Adrenal gland (tissue), 12 donors: Measurements from ENCODE around the gene GTF2F2. TPM values are rescaled to one million over a fixed set of nuclear protein-coding genes. Genes with fewer than 3 reads are reported as not detected.

ENCODE experiments used
- DNase-seq, 7 donors: peaks; one replicate each; pipeline ENCODE4 v3.0.0-alpha.2; 2019 to 2020
- H3K27ac ChIP-seq, 5 donors: fragments of 200-600 bp; sonication (generic) in 4 of 5; 1 replicate in 3 of 5; 2 replicates in 2 of 5; pipeline versions ENCODE4 v1.5.1 to v1.8.0; 2016 to 2020; ENCODE audit warnings: mild to moderate bottlenecking in 1 of 5
- H3K27me3 ChIP-seq: fragments of 200-600 bp; 2 replicates; pipeline ENCODE4 v1.8.0; 2021
- H3K36me3 ChIP-seq, 2 donors: fragments of 200-600 bp; replicated peaks in 1 of 2; 1 replicate in 1 of 2; 2 replicates in 1 of 2; pipeline versions ENCODE4 v1.5.1 to v1.8.0; 2018 to 2022
- H3K4me1 ChIP-seq, 2 donors: fragments of 200-600 bp; replicated peaks in 1 of 2; 1 replicate in 1 of 2; 2 replicates in 1 of 2; pipeline versions ENCODE4 v1.5.1 to v1.8.0; 2018 to 2021
- H3K4me3 ChIP-seq, 4 donors: fragments of 200-600 bp; sonication (generic) in 3 of 4; one replicate each; pipeline ENCODE4 v1.5.1; 2016 to 2018
- H3K9me3 ChIP-seq, 3 donors: fragments of 200-600 bp; sonication (generic) in 1 of 3; replicated peaks in 1 of 3; 1 replicate in 2 of 3; 2 replicates in 1 of 3; pipeline versions ENCODE4 v1.5.1 to v1.8.0; 2016 to 2021
- POLR2A ChIP-seq, 2 donors: fragments of 450-650 bp; IDR thresholded peaks; one replicate each; pipeline ENCODE4 v1.6.1; 2017; ENCODE audit warnings: antibody characterized with exemption in 2 of 2, mild to moderate bottlenecking in 2 of 2, moderate library complexity in 1 of 2
- WGBS, 4 donors: extraction: QIAGEN DNeasy Blood & Tissue Kit in 2 of 4; methylation state at CpG; one replicate each; pipeline versions ENCODE4 v1.1.5 to v1.1.7; 2013 to 2017; 5-methylcytosine and 5-hydroxymethylcytosine counted together
- intact Hi-C, 2 donors: fragments of 100-400 bp; cut with DNase I; formaldehyde crosslinking; loops; one replicate each; pipeline versions ENCODE4 v1.14.1 to v1.15.0; 2022 to 2023
- polyA plus RNA-seq, 3 donors: library from polyadenylated mRNA; stranded (reverse); fragments of 200-250 nt in 2 of 3; fragments of 350-450 nt in 1 of 3; fragmentation: Illumina TruSeq in 1 of 3; extraction: RNeasy Lipid Tissue Mini Kit (QIAGEN cat#74804) in 1 of 3; gene quantifications; one replicate each; pipeline ENCODE4 v1.2.3, GENCODE V29; 2013 to 2014
- total RNA-seq, 9 donors: library from RNA; depleted of rRNA in 4 of 9; stranded (reverse); fragments of >200 nt in 4 of 9; fragments of 120-200 nt in 1 of 9; fragmentation: NEBNext Ultra II Directional in 1 of 9; extraction: Animal tissue kit (Norgen Biotek cat#: 25700) in 1 of 9; gene quantifications; one replicate each; pipeline versions ENCODE4 v1.1.0 to v1.2.4, GENCODE V29; 2013 to 2023
- TF ChIP-seq, protein P1 (sequence below), 6 experiments: fragments of 450-650 bp in 4 of 6; fragments of 200-600 bp in 2 of 6; sonication (generic) in 1 of 6; IDR thresholded peaks; 1 replicate in 5 of 6; 2 replicates in 1 of 6; pipeline versions ENCODE4 v1.5.1 to v1.8.0; 2016 to 2021; ENCODE audit warnings: antibody characterized with exemption in 6 of 6, mild to moderate bottlenecking in 2 of 6, moderate library complexity in 1 of 6
- donor health status: healthy with polysubstance abuse.
- donor health status: Bipolar disorder and iron deficiency.
- donor health status: DM: yes; HTN: yes; CAD: no.
- donor health status: DM: no; HTN: no; CAD: no.
- donor health status: DM: no; HTN: no; CAD: no.
- donor health status: DM: yes; HTN: yes; CAD: no.

GTF2F2 gene
- total and polyA plus RNA-seq, 12 donors: 11.4 to 34.4 (median 23.0) TPM

DNA sequence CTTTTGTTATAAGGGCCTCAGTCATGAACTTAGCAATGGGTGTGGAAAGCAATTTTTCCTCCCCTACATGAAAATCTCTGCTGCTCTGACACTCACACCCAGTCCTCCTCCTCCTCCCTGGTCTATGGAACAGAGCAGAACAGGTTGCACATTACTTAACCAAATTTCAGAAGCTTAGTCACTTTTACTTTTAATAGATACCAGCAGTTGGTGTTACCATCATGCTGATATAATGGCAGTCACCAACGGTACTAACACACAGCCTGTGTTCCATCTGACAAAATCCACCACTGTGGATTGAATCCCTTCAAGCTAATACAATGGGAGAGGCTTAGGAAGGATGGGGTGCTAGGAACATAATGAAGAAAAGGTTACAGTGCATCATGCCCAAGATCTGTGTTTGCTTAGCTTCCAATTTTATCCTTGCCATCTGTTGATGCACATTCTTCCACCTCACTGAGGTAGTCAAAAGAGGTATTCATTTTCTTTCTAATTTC, 210.9 kb downstream of the GTF2F2 start:
- intact Hi-C loops: no loop called here
- Histone ChIP-seq H3K4me3 (no peak overlapping the region), H3K4me1 (peaks cover 18 to 64% of the 10 kb centered on the region in 2 donors), H3K27me3 (no peaks in the 10 kb centered on the region), H3K9me3 (no peaks in the 10 kb centered on the region), H3K27ac (peak overlapping the region in 1 of 5 donors; percentile 72), H3K36me3 (peaks cover 0 to 14% of the 10 kb centered on the region in 2 donors)
- TF ChIP-seq, protein P1, sequence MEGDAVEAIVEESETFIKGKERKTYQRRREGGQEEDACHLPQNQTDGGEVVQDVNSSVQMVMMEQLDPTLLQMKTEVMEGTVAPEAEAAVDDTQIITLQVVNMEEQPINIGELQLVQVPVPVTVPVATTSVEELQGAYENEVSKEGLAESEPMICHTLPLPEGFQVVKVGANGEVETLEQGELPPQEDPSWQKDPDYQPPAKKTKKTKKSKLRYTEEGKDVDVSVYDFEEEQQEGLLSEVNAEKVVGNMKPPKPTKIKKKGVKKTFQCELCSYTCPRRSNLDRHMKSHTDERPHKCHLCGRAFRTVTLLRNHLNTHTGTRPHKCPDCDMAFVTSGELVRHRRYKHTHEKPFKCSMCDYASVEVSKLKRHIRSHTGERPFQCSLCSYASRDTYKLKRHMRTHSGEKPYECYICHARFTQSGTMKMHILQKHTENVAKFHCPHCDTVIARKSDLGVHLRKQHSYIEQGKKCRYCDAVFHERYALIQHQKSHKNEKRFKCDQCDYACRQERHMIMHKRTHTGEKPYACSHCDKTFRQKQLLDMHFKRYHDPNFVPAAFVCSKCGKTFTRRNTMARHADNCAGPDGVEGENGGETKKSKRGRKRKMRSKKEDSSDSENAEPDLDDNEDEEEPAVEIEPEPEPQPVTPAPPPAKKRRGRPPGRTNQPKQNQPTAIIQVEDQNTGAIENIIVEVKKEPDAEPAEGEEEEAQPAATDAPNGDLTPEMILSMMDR (IDR thresholded peaks at IDR 0.05): no peak
- no peak for TF ChIP-seq POLR2A (IDR thresholded peaks at IDR 0.05)
- no peak for DNase-seq
- 73 to 88% (median 82%) methylated on average over 1 of the region's 1 CpG for WGBS, 4 donors

DNA sequence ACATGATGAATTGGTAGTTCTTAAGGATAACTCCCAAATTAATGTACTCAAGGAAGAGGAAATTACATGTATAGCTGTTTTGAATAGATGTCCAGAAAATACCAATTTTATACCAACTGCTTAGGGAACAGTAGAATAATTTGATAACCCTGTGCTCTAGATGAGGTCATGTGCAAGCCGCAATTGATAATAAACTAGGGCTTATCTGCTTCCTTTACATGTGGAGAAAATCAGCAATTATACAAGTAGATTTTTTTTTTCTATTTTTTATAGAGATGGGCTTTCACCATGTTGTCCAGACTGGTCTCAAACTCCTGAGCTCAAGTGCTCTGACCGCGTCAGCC, 211.4 kb downstream of the GTF2F2 start:
- no peaks in the 10 kb centered on the region for H3K9me3 ChIP-seq
- H3K36me3 ChIP-seq: peaks cover 0 to 19% of the 10 kb centered on the region in 2 donors
- no peak for DNase-seq
- H3K4me1 ChIP-seq: peaks cover 15 to 65% of the 10 kb centered on the region in 2 donors
- H3K27me3 ChIP-seq: no peaks in the 10 kb centered on the region
- peak overlapping the region in 2 of 5 donors; percentile 32 to 72 for H3K27ac ChIP-seq
- TF ChIP-seq, protein P1 (IDR thresholded peaks at IDR 0.05): no peak
- no peak for TF ChIP-seq POLR2A (IDR thresholded peaks at IDR 0.05)
- WGBS, 4 donors: 43 to 56% (median 50%) methylated on average over 3 of the region's 3 CpGs
- no peak overlapping the region for H3K4me3 ChIP-seq
- intact Hi-C loops: no loop called here

DNA sequence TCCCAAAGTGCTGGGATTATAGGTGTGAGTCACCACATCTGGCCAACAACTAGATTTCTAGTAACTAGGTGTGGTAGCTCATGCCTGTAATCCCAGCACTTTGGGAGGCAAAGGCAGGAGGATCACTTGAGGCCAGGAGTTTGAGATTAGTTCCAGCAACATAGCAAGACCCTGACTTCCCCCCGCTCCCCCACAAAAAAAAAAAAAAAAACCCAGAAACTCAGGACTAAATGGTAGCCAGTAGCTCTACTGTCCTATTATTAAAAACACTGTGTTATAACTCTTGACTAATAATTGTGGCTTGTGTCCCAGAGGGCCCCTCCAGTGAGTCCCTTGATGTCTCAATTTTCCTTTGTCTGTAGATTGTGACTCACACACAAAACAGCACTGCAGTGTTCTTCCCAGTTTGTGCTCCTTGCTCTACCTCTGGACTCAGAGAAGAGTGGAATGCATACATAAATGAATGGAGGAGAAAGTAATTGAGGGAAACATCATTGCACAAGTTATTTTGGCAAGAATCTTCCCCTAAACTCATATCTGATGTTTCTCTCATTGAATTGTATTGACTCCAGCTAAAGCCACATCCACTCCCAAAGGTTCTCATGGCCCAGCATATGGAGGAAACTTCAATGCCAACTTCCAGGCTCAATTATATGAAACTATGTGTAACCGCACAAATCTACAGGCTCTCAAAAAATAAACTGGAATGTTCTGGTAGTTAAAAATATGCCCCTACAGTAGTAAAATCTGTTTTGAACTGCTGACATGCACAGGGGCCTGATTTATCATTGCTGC, 211.9 kb downstream of the GTF2F2 start:
- DNase-seq: peak in 6 of 7 donors; percentile 65 to 81 (median 76)
- H3K27me3 ChIP-seq: no peaks in the 10 kb centered on the region
- H3K4me1 ChIP-seq: peaks cover 15 to 70% of the 10 kb centered on the region in 2 donors
- H3K9me3 ChIP-seq: no peaks in the 10 kb centered on the region
- TF ChIP-seq, protein P1 (IDR thresholded peaks at IDR 0.05): no peak
- TF ChIP-seq POLR2A (IDR thresholded peaks at IDR 0.05): no peak
- 79 to 92% (median 85%) methylated on average over 2 of the region's 2 CpGs for WGBS, 4 donors
- intact Hi-C loops: no loop called here
- H3K27ac ChIP-seq: peak overlapping the region in 4 of 5 donors; percentile 25 to 72 (median 36)
- peaks cover 0 to 24% of the 10 kb centered on the region in 2 donors for H3K36me3 ChIP-seq
- no peak overlapping the region for H3K4me3 ChIP-seq

DNA sequence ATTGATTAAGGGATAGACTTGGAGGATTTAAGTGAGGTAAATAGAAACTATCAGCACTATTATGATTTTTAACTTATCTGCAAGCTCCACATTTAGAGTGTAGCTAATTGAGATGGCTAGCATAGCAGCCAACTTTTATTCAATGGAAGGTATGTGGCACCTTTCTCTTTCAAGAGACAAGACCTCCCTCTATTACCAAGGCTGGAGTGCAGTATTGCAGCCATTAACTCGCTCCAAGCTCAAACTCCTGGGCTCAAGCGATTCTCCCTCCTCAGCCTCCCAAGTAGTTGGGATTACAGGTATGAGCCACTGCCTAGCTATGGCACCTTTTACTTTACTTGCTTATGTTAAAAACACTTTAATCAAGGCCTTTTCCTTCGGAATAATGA, 212.5 kb downstream of the GTF2F2 start:
- TF ChIP-seq, protein P1 (IDR thresholded peaks at IDR 0.05): no peak
- TF ChIP-seq POLR2A (IDR thresholded peaks at IDR 0.05): no peak
- no peaks in the 10 kb centered on the region for H3K27me3 ChIP-seq
- H3K27ac ChIP-seq: peak overlapping the region in 3 of 5 donors; percentile 25 to 72 (median 39)
- peaks cover 17 to 76% of the 10 kb centered on the region in 2 donors for H3K4me1 ChIP-seq
- no peak overlapping the region for H3K4me3 ChIP-seq
- WGBS, 4 donors: 84 to 94% (median 91%) methylated on average over 3 of the region's 3 CpGs
- intact Hi-C loops: no loop called here
- DNase-seq: no peak
- H3K36me3 ChIP-seq: peaks cover 0 to 30% of the 10 kb centered on the region in 2 donors
- H3K9me3 ChIP-seq: no peaks in the 10 kb centered on the region
